NB4 (cell line): Measurements from ENCODE around the gene BTG1.
"Not testable (repeated sequence)": the region's sequence is repeated elsewhere in the genome, so short reads cannot be mapped to it uniquely, and the experiment has no call there.

Source experiments
- DNase-seq: peaks from one replicate; pipeline ENCODE4 v3.0.0; 2010; ENCODE audit warnings: low read depth
- H3K4me3 ChIP-seq: one replicate; pipeline ENCODE4 v1.5.1; 2011; ENCODE audit warnings: mild to moderate bottlenecking, low read depth, low read length, moderate library complexity
- MYC ChIP-seq: IDR thresholded peaks from 2 replicates; pipeline ENCODE4 v1.6.1; 2011; ENCODE audit warnings: low read depth, low read length
- POLR2A ChIP-seq: IDR thresholded peaks from 2 replicates; pipeline ENCODE4 v1.6.1; 2011; ENCODE audit warnings: mild to moderate bottlenecking; ENCODE audit not compliant: insufficient read length; ENCODE audit errors: extremely low read depth
- TF ChIP-seq, protein P1 (sequence below): IDR thresholded peaks from 2 replicates; pipeline ENCODE4 v1.6.1; 2011; ENCODE audit warnings: low read depth, low read length
- TF ChIP-seq, protein P2 (sequence below): IDR thresholded peaks from one replicate; pipeline ENCODE4 v1.5.1; 2012; ENCODE audit warnings: low read depth, low read length

Gene BTG1

DNA sequence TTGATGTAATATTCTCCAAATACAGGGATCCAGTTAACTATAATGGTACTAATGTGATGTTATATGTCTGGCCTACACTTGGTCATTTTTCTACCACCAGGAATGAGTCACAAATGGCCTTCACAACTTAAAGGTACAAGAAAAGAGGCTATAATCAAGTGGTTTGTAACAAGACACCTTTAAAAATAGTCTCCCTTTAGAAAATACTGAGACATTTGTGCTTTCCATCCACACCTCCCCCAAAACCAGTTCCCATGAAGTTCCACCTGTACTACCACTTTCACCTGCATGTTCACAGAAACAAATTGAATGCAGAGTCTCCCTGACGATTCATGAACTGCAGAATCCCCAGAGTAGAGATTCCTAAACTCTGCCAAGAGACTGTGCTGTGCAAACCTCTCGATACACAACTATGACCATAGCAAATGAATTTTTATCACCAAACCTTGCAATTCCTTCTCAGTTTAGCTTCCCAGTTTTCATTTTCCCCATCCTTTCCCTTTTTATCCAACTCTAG, 6.0 kb downstream of the BTG1 start:
- H3K4me3 ChIP-seq = peak overlapping the region; percentile 80
- TF ChIP-seq, protein P1, sequence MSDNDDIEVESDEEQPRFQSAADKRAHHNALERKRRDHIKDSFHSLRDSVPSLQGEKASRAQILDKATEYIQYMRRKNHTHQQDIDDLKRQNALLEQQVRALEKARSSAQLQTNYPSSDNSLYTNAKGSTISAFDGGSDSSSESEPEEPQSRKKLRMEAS = no peak
- TF ChIP-seq POLR2A (no peak), MYC (no peak)
- TF ChIP-seq, protein P2, sequence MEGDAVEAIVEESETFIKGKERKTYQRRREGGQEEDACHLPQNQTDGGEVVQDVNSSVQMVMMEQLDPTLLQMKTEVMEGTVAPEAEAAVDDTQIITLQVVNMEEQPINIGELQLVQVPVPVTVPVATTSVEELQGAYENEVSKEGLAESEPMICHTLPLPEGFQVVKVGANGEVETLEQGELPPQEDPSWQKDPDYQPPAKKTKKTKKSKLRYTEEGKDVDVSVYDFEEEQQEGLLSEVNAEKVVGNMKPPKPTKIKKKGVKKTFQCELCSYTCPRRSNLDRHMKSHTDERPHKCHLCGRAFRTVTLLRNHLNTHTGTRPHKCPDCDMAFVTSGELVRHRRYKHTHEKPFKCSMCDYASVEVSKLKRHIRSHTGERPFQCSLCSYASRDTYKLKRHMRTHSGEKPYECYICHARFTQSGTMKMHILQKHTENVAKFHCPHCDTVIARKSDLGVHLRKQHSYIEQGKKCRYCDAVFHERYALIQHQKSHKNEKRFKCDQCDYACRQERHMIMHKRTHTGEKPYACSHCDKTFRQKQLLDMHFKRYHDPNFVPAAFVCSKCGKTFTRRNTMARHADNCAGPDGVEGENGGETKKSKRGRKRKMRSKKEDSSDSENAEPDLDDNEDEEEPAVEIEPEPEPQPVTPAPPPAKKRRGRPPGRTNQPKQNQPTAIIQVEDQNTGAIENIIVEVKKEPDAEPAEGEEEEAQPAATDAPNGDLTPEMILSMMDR = no peak
- DNase-seq = no peak

DNA sequence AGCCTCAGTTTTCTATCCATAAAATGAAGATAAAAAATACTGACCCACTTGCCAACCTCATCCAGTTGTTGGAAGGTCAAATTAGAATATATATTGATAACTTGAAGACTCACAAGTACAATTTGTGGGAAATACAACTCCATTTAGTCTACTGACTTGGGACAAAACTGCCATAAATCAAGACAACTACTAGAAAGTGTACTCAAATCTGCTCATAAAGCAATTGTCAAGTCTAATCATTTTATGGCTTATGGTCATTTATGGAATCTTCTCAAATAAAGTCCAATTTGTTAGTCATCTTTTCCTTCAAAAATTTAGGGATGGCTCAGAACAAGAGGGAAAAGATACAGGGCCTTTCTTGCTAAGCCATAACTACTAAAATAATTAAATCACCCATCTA, 7.0 kb downstream of the BTG1 start:
- TF ChIP-seq, protein P1 = no peak
- TF ChIP-seq, protein P2 = no peak
- TF ChIP-seq MYC (no peak), POLR2A (no peak)
- no peak for DNase-seq
- H3K4me3 ChIP-seq = peak overlapping the region; percentile 80

DNA sequence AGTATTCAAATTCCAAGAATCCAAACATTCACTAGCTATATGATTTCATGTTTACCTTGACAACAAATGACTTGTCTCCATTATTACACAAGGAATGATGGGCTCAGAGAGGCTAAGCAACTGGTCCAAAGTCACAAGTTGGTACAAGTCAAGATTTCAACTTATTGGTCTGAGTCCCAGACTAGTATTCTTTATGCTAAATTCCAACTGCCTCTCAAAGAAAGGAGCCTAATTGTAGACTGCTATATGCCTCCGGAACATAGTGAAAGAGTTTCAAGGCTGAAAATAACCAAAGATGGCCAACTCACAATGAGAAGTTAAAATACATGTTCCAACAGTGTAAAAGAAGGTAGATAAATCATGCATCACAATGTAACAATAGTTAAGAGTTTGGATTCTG, 7.5 kb downstream of the BTG1 start:
- TF ChIP-seq, protein P1 = no peak
- TF ChIP-seq MYC = no peak
- no peak for TF ChIP-seq POLR2A
- TF ChIP-seq, protein P2 = no peak
- no peak for DNase-seq
- H3K4me3 ChIP-seq = peak overlapping the region; percentile 80

DNA sequence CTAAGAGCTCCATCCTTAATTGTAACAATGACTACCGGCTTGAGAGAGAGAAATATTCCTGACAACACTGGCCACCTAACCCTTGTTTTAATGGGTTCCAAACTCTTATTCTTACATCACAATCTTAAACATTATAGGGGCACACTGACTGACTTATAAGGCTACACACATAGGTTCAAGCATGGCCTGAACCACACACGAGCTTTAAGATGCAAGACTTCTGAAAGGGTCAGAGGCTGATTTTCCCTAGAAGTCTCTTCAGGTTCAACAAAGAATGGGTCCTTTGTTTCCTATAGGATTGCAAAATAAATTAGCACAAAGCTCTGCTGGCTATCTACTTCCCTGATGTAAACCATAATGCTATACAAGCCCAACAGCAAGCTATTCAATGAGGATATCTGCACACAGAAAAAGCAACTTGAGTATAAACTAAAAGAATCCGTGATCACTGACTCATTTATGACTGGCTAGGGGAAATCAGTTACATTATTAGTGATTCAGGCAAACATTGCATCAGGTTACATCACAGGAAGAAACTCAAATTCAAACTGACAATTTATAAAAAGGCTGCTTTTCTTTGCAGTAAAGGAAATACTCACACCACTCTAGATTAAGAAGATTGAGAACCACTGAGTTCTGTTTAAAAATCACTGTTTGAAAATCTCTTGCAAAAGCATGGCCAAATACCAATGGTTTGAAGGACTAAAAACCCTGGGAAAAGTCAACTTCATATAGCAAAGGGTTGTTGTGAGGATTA, 8.5 kb downstream of the BTG1 start:
- peak; percentile 78 for DNase-seq
- peak overlapping the region; percentile 80 for H3K4me3 ChIP-seq
- no peak for TF ChIP-seq POLR2A
- TF ChIP-seq, protein P2 = no peak
- no peak for TF ChIP-seq MYC
- TF ChIP-seq, protein P1 = no peak

DNA sequence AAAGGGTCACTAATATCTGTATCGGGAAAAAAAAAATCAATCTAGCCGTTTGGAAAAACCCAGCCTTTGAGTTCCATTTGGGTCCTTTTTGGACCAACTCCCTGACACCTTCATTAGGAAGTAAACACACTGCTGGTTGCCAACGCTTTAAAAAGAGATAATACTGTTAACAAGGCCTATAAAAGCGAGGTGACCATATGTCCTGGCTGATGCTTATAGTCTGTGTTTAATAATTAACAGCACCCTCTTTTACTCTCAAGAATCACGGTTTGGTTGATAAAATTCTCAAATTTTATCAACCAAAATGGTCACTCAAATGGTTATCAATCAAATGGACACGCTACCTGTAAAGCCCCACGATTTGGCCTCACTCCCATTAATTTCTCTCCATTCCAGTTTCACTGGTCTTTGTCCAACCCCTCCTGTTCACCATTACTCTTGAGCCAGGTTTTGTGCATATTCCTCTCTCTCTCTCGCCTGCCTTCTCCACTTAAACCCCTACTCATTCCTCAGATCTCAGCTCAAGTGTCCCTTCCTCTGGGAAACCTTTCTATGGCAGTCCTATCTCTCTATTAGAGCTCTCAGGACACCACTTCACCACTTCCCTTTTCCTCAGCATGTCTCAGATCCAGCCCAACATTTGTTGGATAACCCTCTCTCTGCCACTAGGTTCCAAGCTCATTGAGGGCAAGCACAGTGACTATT, 9.5 kb downstream of the BTG1 start:
- H3K4me3 ChIP-seq = peak overlapping the region; percentile 80
- peak; percentile 73 for DNase-seq
- TF ChIP-seq, protein P1 = no peak
- TF ChIP-seq MYC (no peak), POLR2A (no peak)
- TF ChIP-seq, protein P2 = no peak

DNA sequence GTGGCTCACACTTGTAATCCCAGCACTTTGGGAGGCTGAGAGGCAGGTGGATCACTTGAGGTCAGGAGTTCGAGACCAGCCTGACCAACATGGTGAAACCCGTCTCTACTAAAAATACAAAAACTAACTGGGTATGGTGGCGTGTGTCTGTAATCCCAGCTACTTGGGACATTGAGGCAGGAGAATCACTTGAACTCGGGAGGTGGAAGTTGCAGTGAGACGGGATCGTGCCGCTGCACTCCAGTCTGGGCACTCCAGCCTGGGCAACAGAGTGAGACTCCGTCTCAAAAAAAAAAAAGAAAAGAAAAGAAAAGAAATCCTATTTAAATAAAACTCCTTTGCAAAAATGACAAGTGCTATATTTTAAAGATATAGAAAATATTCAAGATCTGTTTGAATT, 10.1 kb downstream of the BTG1 start:
- peak overlapping the region; percentile 80 for H3K4me3 ChIP-seq
- not testable (repeated sequence) for DNase-seq
